ENCODE measurements around the gene SPRTN. TPM values are rescaled to one million over a fixed set of nuclear protein-coding genes. Genes with fewer than 3 reads are reported as not detected.

The SPRTN gene
- polyA plus RNA-seq, 3 donors = 12.7 to 15.6 (median 12.7) TPM

DNA sequence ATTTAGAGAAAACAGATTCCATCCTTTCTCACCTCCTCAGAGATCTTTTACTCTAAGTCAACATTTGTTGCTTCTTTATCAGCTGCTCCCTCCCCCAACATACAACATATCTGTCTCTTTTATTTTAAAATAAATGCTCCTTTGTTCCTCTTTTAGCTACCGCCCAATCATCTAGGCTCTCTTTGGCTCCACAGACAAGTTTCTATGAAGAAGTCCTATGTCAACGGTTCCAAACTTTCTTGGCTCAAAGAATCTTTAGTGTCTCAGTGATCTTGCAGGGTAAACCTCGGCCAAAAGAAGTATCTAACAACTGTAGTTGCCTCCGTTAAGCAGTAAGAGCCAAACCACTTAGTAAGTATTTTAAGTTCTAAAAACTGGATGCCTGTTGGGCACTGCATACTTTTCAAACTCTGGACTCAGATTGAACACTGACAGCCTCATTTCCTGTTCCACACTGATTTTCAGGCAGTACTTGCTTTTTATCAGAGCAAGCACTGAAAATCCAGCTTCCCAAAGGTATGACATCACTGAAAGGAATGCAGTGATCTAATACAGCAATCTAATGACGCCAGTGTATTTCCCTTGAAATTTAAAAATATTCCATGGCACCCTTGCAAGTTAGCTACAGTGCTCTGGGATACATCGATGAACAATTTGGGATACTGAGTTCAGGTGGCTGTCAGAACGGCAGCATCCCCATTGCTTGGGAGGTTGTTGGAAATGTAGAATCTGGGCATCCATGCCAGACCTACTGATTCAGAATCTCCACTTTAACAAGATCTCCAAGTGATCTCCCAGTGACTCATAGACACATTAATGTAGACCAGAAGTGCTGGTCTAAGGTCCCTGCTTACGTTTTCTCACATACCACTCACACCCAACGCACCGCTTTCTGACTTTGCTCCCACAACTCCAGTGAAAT is 57.2 kb downstream of the SPRTN start:
- peak in 1 of 11 donors; percentile 39 for DNase-seq (ENCODE audit: extremely low read depth in 1 of 11, low read depth in 9 of 11, low spot score in 4 of 11)

- no peak for DNase-seq (ENCODE audit: extremely low read depth in 1 of 11, low read depth in 9 of 11, low spot score in 4 of 11)
These were observed 57.9 kb downstream of the SPRTN start for GRCh38 chr1:231395998-231396390.

DNA sequence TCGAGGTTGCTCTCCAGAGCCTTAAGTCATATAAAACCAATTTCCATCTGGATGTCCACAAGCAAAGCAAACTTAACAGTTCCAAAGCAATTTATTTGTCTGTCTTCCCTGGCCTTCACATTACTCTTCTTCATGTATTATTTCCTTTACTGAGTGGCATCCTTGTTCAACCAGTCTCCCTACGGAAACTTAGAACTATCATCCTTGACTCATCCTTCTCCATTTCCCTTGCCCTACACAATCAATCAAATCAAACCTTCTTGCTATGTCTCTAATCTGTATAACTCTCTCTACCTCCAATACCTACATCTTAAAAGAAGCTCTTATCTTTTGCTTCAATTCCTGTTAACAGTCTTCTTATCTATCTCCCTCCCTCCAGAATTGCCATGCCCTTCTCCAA is 58.5 kb downstream of the SPRTN start:
- no peak for DNase-seq (ENCODE audit: extremely low read depth in 1 of 11, low read depth in 9 of 11, low spot score in 4 of 11)

GRCh38 chr1:231397886-231398671 is 60.0 kb downstream of the SPRTN start:
- no peak for DNase-seq (ENCODE audit: extremely low read depth in 1 of 11, low read depth in 9 of 11, low spot score in 4 of 11)

GRCh38 chr1:231401478-231401877 is 63.4 kb downstream of the SPRTN start:
- no peak for DNase-seq (ENCODE audit: extremely low read depth in 1 of 11, low read depth in 9 of 11, low spot score in 4 of 11)

DNA sequence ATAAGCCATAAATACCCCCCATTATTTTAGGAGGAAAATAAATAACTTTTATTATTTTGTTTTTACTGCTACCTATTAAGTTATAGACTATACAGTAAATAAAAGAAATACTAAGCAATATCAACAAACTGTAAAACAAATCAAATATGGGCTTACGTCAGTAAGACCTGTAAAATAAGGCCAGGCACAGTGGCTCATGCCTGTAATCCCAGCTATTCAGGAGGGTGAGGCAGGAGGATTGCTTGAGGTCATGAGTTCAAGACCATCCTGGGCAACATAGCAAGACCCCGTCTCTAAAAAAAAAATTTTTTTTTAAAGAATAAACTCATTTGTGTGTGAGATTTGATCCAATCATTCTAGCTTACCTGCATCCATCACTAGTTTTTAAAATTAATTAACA is 66.2 kb downstream of the SPRTN start:
- no peak for DNase-seq (ENCODE audit: extremely low read depth in 1 of 11, low read depth in 9 of 11, low spot score in 4 of 11)

Other genes with a start within 250 kb of the SPRTN start
- gene TRIM67, start 176.2 kb upstream of the SPRTN start, polyA plus RNA-seq (ENCODE audit: insufficient read length in 3 of 3) = under 1 TPM; 0.05 to 0.09 (median 0.08) TPM
- 10 to 100 TPM; 62.2 to 72.2 (median 71.2) TPM for gene GNPAT, start 97.1 kb upstream of the SPRTN start, polyA plus RNA-seq (ENCODE audit: insufficient read length in 3 of 3)
- 10 to 100 TPM; 11.2 to 12.3 (median 12.0) TPM for gene EXOC8, start 441 bp upstream of the SPRTN start, polyA plus RNA-seq (ENCODE audit: insufficient read length in 3 of 3)
- gene EGLN1, start 84.0 kb downstream of the SPRTN start, polyA plus RNA-seq (ENCODE audit: insufficient read length in 3 of 3) = 10 to 100 TPM; 43.7 to 48.1 (median 46.1) TPM
- 10 to 100 TPM; 54.3 to 71.0 (median 59.2) TPM for gene TSNAX, start 190.4 kb downstream of the SPRTN start, polyA plus RNA-seq (ENCODE audit: insufficient read length in 3 of 3)

All from renal cortex interstitium (tissue), 11 donors.